Ascending aorta (tissue), 2 donors: Measurements from ENCODE around the gene HOXB4. TPM values are rescaled to one million over a fixed set of nuclear protein-coding genes. Genes with fewer than 3 reads are reported as not detected.

ENCODE experiments used
- DNase-seq, 2 donors: peaks; one replicate each; pipeline ENCODE4 v3.0.0-alpha.2; 2019; ENCODE audit warnings: low spot score in 2 of 2
- H3K27ac ChIP-seq, 2 donors: fragments of 200-600 bp; sonication (generic); one replicate each; pipeline ENCODE4 v1.5.1; 2016 to 2017; ENCODE audit warnings: mild to moderate bottlenecking in 1 of 2
- H3K27me3 ChIP-seq: fragments of 200-600 bp; sonication (generic); one replicate; pipeline ENCODE4 v1.5.1; 2017
- H3K36me3 ChIP-seq, 2 donors: fragments of 200-600 bp; sonication (generic); one replicate each; pipeline ENCODE4 v1.5.1; 2016
- H3K4me1 ChIP-seq, 2 donors: fragments of 200-600 bp; sonication (generic); one replicate each; pipeline ENCODE4 v1.5.1; 2016 to 2017; ENCODE audit warnings: mild to moderate bottlenecking in 1 of 2
- H3K4me3 ChIP-seq, 2 donors: fragments of 200-600 bp; sonication (generic); one replicate each; pipeline ENCODE4 v1.5.1; 2016 to 2017; ENCODE audit warnings: mild to moderate bottlenecking in 1 of 2
- H3K9me3 ChIP-seq, 2 donors: fragments of 200-600 bp; sonication (generic); one replicate each; pipeline ENCODE4 v1.5.1; 2016
- intact Hi-C: fragments of 100-400 bp; cut with DNase I; formaldehyde crosslinking; loops from one replicate; pipeline ENCODE4 v1.15.1; 2023
- total RNA-seq: library from RNA; depleted of rRNA; stranded (reverse); fragments of >200 nt; gene quantifications from one replicate; pipeline ENCODE4 v1.1.0, GENCODE V29; 2016
- TF ChIP-seq, protein P1 (sequence below), 3 experiments: fragments of 200-600 bp in 2 of 3; fragments of 450-650 bp in 1 of 3; sonication (generic) in 2 of 3; IDR thresholded peaks; one replicate each; pipeline ENCODE4 v1.5.1; 2016 to 2019; ENCODE audit warnings: antibody characterized with exemption in 3 of 3, mild to moderate bottlenecking in 1 of 3, moderate library complexity in 1 of 3

The HOXB4 gene
- total RNA-seq, 1 donor from 2014 or later = 20.4 TPM

DNA sequence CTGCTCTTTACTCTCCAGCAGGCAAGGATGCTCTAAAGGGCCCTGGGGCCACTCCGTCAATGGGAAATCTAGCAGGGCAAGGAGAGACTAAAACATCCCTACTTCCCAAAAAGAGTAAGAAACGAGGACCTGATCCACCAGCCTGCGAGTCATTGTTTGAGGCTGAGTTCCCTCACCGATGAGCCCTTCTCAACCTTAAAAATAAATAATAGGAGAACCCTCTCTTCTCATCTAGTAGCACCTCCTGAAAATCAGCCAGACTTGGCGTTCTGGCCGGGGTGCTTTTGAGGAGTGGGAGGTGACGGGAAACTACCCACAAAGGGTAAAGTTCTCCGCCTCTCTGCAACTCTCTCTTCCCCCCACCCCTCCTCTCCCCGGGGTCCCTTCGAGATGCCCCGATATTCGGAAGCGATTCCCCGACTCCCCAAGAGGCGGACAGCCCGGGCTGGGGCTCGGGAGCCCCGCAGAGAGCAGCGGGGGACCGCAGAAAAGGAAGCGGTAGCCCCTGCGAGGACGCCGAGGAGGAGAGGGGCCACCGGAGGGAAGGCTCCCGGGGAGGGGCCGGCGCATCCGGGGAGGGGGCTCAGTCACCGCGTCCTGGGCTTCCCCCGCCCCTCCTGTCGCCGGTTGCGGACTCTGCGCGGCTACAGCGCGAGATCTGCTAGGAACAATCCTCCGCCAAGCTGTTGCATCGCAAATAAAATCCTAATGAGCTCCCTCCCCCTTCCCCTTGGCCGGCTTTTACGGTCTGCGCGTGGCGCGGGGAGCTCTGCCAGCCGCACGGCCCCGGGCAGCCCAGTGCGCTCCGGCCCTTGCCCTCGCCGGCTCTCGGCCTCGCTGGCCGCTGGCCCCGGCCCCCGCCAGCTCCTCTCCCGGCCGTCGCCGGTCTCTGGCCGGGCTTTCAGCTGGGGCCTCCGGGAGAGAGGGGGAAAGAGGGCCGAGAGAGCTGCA lies 46.7 kb upstream of the HOXB4 start:
- no peak for DNase-seq
- H3K9me3 ChIP-seq = no peaks in the 10 kb centered on the region
- H3K4me3 ChIP-seq = peak overlapping the region; percentile 35 to 60
- H3K36me3 ChIP-seq = no peaks in the 10 kb centered on the region
- TF ChIP-seq, protein P1, sequence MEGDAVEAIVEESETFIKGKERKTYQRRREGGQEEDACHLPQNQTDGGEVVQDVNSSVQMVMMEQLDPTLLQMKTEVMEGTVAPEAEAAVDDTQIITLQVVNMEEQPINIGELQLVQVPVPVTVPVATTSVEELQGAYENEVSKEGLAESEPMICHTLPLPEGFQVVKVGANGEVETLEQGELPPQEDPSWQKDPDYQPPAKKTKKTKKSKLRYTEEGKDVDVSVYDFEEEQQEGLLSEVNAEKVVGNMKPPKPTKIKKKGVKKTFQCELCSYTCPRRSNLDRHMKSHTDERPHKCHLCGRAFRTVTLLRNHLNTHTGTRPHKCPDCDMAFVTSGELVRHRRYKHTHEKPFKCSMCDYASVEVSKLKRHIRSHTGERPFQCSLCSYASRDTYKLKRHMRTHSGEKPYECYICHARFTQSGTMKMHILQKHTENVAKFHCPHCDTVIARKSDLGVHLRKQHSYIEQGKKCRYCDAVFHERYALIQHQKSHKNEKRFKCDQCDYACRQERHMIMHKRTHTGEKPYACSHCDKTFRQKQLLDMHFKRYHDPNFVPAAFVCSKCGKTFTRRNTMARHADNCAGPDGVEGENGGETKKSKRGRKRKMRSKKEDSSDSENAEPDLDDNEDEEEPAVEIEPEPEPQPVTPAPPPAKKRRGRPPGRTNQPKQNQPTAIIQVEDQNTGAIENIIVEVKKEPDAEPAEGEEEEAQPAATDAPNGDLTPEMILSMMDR (IDR thresholded peaks at IDR 0.05) = no peak
- peaks cover 29% of the 10 kb centered on the region for H3K27me3 ChIP-seq
- no peak overlapping the region for H3K27ac ChIP-seq
- peaks cover 15 to 21% of the 10 kb centered on the region in 2 donors for H3K4me1 ChIP-seq
- intact Hi-C loops = no loop called here

DNA sequence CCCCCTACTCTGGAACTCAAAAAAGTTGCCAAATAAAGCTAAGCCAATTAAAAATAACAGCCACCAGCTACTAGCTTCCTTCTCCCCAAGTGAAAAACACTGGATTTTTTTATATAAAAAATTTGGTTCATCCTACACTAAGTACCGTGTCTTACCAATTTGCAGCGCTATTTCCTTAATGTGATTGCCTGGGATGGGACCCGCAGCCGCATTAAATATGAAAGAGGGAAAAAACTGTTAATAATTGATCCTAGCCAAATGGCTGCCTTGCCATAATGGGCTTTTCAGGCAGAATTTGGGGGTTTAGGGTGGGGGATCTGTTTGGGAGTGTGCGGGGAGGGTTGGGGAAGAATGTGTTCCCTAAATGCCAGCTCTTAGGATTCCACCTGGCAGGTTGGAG lies 46.0 kb upstream of the HOXB4 start:
- Histone ChIP-seq H3K36me3 (no peaks in the 10 kb centered on the region), H3K27ac (no peak overlapping the region), H3K4me3 (no peak overlapping the region), H3K27me3 (peaks cover 29% of the 10 kb centered on the region), H3K4me1 (peaks cover 15 to 21% of the 10 kb centered on the region in 2 donors), H3K9me3 (no peaks in the 10 kb centered on the region)
- DNase-seq = no peak
- TF ChIP-seq, protein P1 (IDR thresholded peaks at IDR 0.05) = no peak
- intact Hi-C loops = no loop called here

DNA sequence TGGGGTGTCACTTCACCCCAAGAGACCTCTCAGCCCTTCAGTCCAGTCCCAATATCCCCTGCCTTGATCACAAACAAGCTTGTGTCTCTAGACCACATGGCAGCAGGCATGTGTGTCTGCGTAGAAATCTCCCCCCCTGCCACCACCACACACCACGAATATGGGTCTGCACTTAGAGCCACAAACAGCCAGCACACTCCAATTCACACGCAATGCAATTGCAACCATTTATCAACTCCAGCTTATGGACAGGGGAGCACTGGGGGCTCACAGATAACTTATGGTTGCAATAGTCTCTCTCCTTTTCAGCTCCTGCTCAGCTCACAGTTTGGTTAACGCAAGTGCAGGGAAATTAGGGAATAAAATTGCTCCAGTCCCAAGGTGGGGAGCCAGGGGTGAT lies 45.4 kb upstream of the HOXB4 start:
- H3K9me3 ChIP-seq = no peaks in the 10 kb centered on the region
- DNase-seq = no peak
- H3K4me3 ChIP-seq = no peak overlapping the region
- H3K27ac ChIP-seq = no peak overlapping the region
- peaks cover 29% of the 10 kb centered on the region for H3K27me3 ChIP-seq
- intact Hi-C loops = no loop called here
- peaks cover 15 to 21% of the 10 kb centered on the region in 2 donors for H3K4me1 ChIP-seq
- H3K36me3 ChIP-seq = no peaks in the 10 kb centered on the region
- TF ChIP-seq, protein P1 (IDR thresholded peaks at IDR 0.05) = no peak

DNA sequence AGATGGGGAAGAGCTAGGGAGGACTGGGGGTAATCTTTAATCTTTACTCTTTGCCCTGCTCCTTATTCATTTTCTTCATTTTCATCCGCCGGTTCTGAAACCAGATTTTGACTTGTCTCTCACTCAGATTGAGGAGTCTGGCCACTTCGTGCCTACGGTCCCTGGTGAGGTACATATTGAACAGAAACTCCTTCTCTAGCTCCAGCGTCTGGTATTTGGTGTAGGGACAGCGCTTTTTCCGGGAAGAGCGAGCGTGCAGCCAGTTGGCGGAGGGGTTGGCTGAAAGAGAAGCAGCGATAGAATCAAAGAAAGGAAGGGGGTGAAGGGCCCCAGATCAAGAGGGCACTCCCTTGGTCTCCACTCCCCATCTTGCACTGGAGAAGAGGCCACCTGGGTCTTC lies 44.7 kb upstream of the HOXB4 start:
- Histone ChIP-seq H3K4me3 (no peak overlapping the region), H3K4me1 (peaks cover 18 to 26% of the 10 kb centered on the region in 2 donors), H3K9me3 (no peaks in the 10 kb centered on the region), H3K27ac (no peak overlapping the region), H3K27me3 (peaks cover 34% of the 10 kb centered on the region), H3K36me3 (no peaks in the 10 kb centered on the region)
- TF ChIP-seq, protein P1 (IDR thresholded peaks at IDR 0.05) = no peak
- DNase-seq = no peak
- intact Hi-C loops = no loop called here

DNA sequence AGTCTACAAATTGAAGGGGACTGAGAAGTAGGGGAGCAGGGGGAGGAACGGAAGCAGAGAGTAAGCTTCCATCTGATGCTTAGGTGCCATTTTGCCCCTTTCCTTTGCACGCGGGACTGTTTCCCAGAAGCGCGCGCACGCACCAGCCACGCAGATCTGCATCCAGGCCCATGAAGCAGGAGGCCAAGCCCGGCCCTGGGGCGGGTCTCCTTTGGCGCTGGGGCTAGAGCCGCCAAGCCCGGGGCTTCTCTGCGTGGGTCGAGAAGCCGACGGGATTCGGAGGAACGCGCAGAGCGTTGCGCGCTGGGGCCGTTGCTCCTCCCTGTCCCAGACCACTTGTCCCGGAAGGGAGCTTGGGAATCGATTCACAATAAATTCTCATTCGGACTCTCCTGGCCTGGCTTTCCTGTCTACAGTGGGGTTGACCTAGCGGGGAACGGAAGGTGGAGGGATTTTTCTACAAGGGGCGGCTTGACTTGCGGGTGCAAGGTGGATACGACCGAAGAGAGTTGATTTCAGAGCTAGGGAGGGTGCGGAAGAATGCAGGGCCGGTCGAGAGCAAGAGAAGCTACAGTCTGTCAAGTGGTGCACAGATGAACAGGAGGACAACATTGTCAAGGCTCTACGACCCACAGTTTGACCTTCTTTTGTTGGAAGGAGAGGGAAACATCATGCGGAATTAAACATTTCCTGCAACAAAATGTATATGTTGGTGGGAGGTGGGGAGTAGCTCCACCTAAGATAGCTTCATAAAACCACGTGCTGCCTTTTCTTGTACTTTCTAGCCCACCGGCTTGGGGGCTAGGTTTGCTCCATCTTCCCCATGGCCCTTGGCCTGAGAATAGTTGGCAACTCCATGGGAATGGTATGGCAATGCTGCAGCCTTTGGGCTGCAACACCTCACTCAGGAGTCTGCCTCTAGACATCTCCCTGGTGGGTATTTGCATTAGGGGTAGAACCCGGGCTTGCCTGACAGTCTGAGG lies 43.6 kb upstream of the HOXB4 start:
- Histone ChIP-seq H3K9me3 (no peaks in the 10 kb centered on the region), H3K4me1 (peaks cover 19 to 27% of the 10 kb centered on the region in 2 donors), H3K27me3 (peaks cover 32% of the 10 kb centered on the region), H3K27ac (no peak overlapping the region), H3K36me3 (no peaks in the 10 kb centered on the region), H3K4me3 (no peak overlapping the region)
- intact Hi-C loops = no loop called here
- DNase-seq = no peak
- TF ChIP-seq, protein P1 (IDR thresholded peaks at IDR 0.05) = no peak
